Ovary (tissue), 9 donors: ENCODE results near the gene ANKZF1. TPM values are rescaled to one million over a fixed set of nuclear protein-coding genes. Genes with fewer than 3 reads are reported as not detected.

Experiments
- DNase-seq, 5 donors: peaks; one replicate each; pipeline ENCODE4 v3.0.0-alpha.2; 2019 to 2020
- H3K27ac ChIP-seq, 2 donors: fragments of 200-600 bp; one replicate each; pipeline versions ENCODE4 v1.5.1 to v1.8.0; 2019 to 2022
- H3K27me3 ChIP-seq: fragments of 200-600 bp; one replicate; pipeline ENCODE4 v1.8.0; 2022
- H3K36me3 ChIP-seq: fragments of 200-600 bp; sonication (generic); one replicate; pipeline ENCODE4 v1.5.1; 2019
- H3K4me1 ChIP-seq: one replicate; pipeline ENCODE4 v1.8.1; 2013; ENCODE audit warnings: mild to moderate bottlenecking, moderate library complexity; ENCODE audit not compliant: insufficient read depth
- H3K4me3 ChIP-seq: fragments of 200-600 bp; sonication (generic); one replicate; pipeline ENCODE4 v1.5.1; 2017
- H3K9me3 ChIP-seq, 2 donors: fragments of 200-600 bp in 1 of 2; sonication (generic) in 1 of 2; one replicate each; pipeline versions ENCODE4 v1.5.1 to v1.8.1; 2013 to 2019; ENCODE audit warnings: mild to moderate bottlenecking in 1 of 2, moderate library complexity in 1 of 2
- EP300 ChIP-seq: sonication (generic); formaldehyde crosslinking; IDR thresholded peaks from one replicate; pipeline ENCODE4 v1.6.1; 2017; ENCODE audit warnings: antibody characterized with exemption
- POLR2A ChIP-seq: fragments of 450-650 bp; IDR thresholded peaks from one replicate; pipeline ENCODE4 v1.6.1; 2017; ENCODE audit warnings: antibody characterized with exemption, mild to moderate bottlenecking, moderate library complexity
- WGBS, 3 donors: extraction: QIAGEN DNeasy Blood & Tissue Kit in 1 of 3; methylation state at CpG; one replicate each; pipeline versions ENCODE4 v1.1.5 to v1.1.7; 2013 to 2017; 5-methylcytosine and 5-hydroxymethylcytosine counted together
- intact Hi-C, 4 donors: fragments of 100-400 bp; cut with DNase I; formaldehyde crosslinking; loops; one replicate each; pipeline versions ENCODE4 v1.11.0 to v1.15.1; 2022 to 2023
- polyA plus RNA-seq, 2 donors: library from polyadenylated mRNA; stranded (reverse); fragments of 200-250 nt in 1 of 2; fragments of 350-450 nt in 1 of 2; fragmentation: Illumina TruSeq in 1 of 2; extraction: RNeasy Lipid Tissue Mini Kit (QIAGEN cat#74804) in 1 of 2; gene quantifications; one replicate each; pipeline ENCODE4 v1.2.3, GENCODE V29; 2013 to 2014
- total RNA-seq, 7 donors: library from RNA; depleted of rRNA in 2 of 7; stranded (reverse); fragments of >200 nt in 2 of 7; fragmentation: NEBNext Ultra II Directional in 3 of 7; extraction: Animal tissue kit (Norgen Biotek cat#: 25700) in 3 of 7; gene quantifications; one replicate each; pipeline versions ENCODE4 v1.1.0 to v1.2.4, GENCODE V29; 2016 to 2023
- TF ChIP-seq, protein P1 (sequence below), 3 donors: fragments of 450-650 bp in 2 of 3; fragments of 200-600 bp in 1 of 3; IDR thresholded peaks; one replicate each; pipeline versions ENCODE4 v1.5.1 to v1.8.0; 2016 to 2022; ENCODE audit warnings: antibody characterized with exemption in 3 of 3, mild to moderate bottlenecking in 1 of 3
- donor health status: DM: no; HTN: no; CAD: no; lungs with moderate emphysema.
- donor health status: DM: no; HTN: no; CAD: no.
- donor health status: Bipolar disorder and iron deficiency.
- donor health status: DM: yes; HTN: yes; CAD: no.
- donor health status: DM: no; HTN: no; CAD: no.
- donor health status: DM: yes; HTN: yes; CAD: no.

Gene ANKZF1
- total and polyA plus RNA-seq, 9 donors, result 33.1 to 60.2 (median 39.0) TPM

DNA sequence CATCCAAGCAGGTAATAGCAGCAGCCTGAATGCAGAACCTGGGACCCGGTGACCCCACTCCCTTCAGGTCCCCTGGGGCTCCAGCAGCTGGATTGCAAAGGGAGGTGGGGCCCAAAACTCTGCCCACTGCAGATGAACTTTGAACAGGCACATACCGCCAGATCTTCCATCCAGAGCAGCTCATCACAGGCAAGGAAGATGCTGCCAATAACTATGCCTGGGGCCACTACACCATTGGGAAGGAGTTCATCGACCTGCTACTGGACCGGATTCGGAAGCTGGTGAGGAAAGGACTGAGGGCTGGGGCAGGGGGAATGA, 40.4 kb downstream of the ANKZF1 start:
- H3K4me3 ChIP-seq, result no peak overlapping the region
- H3K27ac ChIP-seq, result no peak overlapping the region
- H3K27me3 ChIP-seq, result no peaks in the 10 kb centered on the region
- no peaks in the 10 kb centered on the region for H3K4me1 ChIP-seq
- 72 to 83% (median 80%) methylated on average over 5 of the region's 5 CpGs for WGBS, 3 donors
- no peaks in the 10 kb centered on the region for H3K9me3 ChIP-seq
- H3K36me3 ChIP-seq, result no peaks in the 10 kb centered on the region
- intact Hi-C loops, result loop anchor here in 2 of 4 donors (10.0 kb wide), 1 partner anchor 255 kb away; no protein-coding TSS in a partner anchor
- TF ChIP-seq, protein P1, sequence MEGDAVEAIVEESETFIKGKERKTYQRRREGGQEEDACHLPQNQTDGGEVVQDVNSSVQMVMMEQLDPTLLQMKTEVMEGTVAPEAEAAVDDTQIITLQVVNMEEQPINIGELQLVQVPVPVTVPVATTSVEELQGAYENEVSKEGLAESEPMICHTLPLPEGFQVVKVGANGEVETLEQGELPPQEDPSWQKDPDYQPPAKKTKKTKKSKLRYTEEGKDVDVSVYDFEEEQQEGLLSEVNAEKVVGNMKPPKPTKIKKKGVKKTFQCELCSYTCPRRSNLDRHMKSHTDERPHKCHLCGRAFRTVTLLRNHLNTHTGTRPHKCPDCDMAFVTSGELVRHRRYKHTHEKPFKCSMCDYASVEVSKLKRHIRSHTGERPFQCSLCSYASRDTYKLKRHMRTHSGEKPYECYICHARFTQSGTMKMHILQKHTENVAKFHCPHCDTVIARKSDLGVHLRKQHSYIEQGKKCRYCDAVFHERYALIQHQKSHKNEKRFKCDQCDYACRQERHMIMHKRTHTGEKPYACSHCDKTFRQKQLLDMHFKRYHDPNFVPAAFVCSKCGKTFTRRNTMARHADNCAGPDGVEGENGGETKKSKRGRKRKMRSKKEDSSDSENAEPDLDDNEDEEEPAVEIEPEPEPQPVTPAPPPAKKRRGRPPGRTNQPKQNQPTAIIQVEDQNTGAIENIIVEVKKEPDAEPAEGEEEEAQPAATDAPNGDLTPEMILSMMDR (IDR thresholded peaks at IDR 0.05), result no peak
- TF ChIP-seq EP300 (no peak), POLR2A (no peak)
- no peak for DNase-seq

DNA sequence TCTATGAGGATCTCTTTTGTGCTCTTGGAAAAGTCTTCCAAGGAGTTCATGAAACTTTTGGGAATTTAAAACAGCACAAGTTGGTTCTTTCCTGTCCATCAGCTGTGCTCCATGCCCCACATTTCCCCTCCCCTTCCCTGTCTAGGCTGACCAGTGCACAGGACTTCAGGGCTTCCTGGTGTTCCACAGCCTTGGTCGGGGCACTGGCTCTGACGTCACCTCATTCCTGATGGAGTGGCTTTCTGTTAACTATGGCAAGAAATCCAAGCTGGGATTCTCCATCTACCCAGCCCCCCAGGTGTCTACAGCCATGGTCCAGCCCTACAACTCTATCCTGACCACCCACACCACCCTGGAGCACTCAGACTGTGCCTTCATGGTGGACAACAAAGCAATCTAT, 41.4 kb downstream of the ANKZF1 start:
- Histone ChIP-seq H3K4me3 (no peak overlapping the region), H3K9me3 (no peaks in the 10 kb centered on the region), H3K27me3 (no peaks in the 10 kb centered on the region), H3K36me3 (no peaks in the 10 kb centered on the region), H3K4me1 (no peaks in the 10 kb centered on the region), H3K27ac (no peak overlapping the region)
- DNase-seq, result no peak
- TF ChIP-seq POLR2A, result no peak
- TF ChIP-seq, protein P1 (IDR thresholded peaks at IDR 0.05), result no peak
- TF ChIP-seq EP300, result no peak
- intact Hi-C loops, result loop anchor here in 2 of 4 donors (10.0 kb wide), 1 partner anchor 254 kb away; no protein-coding TSS in a partner anchor
- WGBS, 3 donors, result 69 to 74% (median 70%) methylated on average over 2 of the region's 2 CpGs

DNA sequence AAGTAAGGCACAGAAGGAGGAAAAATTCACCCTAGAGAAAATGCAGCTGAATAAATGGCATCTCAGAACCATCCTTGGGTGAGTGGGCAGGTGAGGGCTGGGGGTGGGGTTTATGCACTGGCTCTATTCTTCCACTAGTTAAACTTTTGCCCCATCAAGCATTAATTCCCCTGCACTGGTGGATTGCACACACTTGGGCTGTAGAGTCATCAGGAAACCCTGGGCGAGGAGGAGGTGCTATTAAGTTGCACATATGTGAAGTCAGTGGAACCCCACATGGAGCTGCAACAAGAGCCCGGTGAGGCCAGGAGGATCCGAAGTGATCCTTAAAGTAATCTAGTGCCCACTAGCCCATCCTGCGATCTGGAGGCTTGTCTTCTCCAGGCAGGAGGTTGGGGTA, 42.8 kb downstream of the ANKZF1 start:
- DNase-seq, result no peak
- intact Hi-C loops, result loop anchor here in 2 of 4 donors (10.0 kb wide), 1 partner anchor 252 kb away; no protein-coding TSS in a partner anchor
- Histone ChIP-seq H3K27ac (no peak overlapping the region), H3K4me3 (no peak overlapping the region), H3K9me3 (no peaks in the 10 kb centered on the region), H3K4me1 (no peaks in the 10 kb centered on the region), H3K27me3 (no peaks in the 10 kb centered on the region), H3K36me3 (no peaks in the 10 kb centered on the region)
- TF ChIP-seq, protein P1 (IDR thresholded peaks at IDR 0.05), result no peak
- no peak for TF ChIP-seq EP300
- TF ChIP-seq POLR2A, result no peak
- 73 to 82% (median 74%) methylated on average over 4 of the region's 4 CpGs for WGBS, 3 donors

DNA sequence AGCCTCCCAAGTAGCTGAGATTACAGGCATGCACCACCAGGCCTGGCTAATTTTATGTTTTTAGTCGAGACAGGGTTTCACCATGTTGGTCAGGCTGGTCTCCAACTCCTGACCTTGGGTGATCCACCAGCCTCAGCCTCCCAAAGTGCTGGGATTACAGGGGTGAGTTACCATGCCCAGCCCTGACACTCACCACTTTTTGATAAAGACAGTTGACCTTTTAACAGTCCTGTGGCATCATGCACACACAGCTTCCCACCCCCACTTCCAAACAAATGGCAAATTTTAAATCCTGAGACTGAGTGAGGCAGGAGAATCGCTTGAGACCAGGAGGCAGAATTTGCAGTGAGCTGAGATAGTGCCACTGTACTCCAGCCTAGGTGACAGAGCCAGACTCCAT, 43.4 kb downstream of the ANKZF1 start:
- Histone ChIP-seq H3K4me1 (peaks cover 5% of the 10 kb centered on the region), H3K27ac (no peak overlapping the region), H3K4me3 (no peak overlapping the region), H3K27me3 (no peaks in the 10 kb centered on the region), H3K9me3 (no peaks in the 10 kb centered on the region), H3K36me3 (no peaks in the 10 kb centered on the region)
- WGBS, 3 donors, result 60 to 83% (median 67%) methylated on average over 2 of the region's 2 CpGs
- DNase-seq, result no peak
- intact Hi-C loops, result loop anchor here in 2 of 4 donors (10.0 kb wide), 1 partner anchor 252 kb away; no protein-coding TSS in a partner anchor
- no peak for TF ChIP-seq POLR2A
- TF ChIP-seq EP300, result no peak
- TF ChIP-seq, protein P1 (IDR thresholded peaks at IDR 0.05), result no peak
